HG03045 (cell line): ENCODE measurements around the gene HMGCS2.

Experiments
- ATAC-seq: cut with Tn5 transposase; IDR thresholded peaks from one replicate; pipeline ENCODE4 v1.9.1; 2021; ENCODE audit warnings: mild to moderate bottlenecking, moderate library complexity; ENCODE audit not compliant: unreplicated experiment

The HMGCS2 gene

DNA sequence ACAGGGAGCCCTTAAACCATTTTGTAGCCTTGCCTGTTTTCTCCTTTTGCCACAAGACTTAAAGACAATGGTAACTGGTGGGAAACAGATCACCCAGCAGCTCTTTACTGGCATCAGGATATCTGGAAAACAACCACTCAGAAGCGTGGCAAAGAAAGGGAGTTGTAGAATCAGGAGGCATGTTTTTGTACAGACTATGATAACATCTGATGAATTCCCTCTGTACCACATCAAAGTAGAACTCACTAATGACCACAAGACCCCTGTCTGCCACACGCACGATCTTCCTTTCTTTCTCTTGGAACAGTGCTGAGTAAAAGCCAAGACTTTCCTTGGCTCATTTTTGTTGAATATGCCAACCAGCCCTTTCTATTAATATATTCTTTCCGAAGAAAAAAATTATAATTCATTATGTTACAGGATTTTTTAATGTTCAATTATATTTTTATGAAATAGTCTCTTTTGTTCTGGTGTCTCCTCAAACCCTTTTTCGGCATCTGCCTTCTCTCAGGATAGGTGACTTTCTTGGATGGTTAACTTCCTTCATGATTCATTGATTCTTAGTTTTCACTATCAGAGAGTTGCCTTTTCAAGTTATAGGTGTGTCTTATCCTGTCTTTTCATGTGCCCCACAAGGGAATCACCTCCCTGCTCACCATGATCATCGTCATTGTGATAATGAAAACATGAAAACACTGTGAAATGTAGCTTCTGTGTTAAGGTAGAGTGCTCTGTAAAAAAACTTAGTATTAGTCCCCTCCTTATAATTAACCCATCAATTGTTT, 64.8 kb downstream of the HMGCS2 start:
- no peak for ATAC-seq

DNA sequence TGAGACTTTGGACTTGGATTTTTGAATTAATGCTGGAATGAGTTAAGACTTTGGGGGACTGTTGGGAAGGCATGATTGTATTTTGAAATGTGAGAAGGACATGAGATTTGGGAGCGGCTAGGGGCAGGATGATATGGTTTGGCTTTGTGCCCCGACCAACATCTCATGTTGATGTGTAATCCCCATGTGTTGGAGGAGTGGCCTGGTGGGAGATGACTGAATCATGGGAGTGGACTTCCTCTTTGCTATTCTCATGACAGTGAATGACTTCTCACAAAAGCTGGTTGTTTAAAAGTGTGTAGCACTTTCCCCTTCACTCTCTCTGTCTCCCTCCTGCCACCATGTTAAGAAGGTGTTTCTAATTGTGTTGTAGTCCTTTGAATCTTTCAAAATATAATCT, 66.3 kb downstream of the HMGCS2 start:
- ATAC-seq = no peak

GRCh38 chr1:119701659-119702058, 67.0 kb downstream of the HMGCS2 start:
- ATAC-seq = no peak

- no peak for ATAC-seq
These were observed 68.4 kb downstream of the HMGCS2 start for GRCh38 chr1:119700326-119700725.
